Fibroblast of lung (primary cell): ENCODE data around the gene MANSC1. TPM values are rescaled to one million over a fixed set of nuclear protein-coding genes. Genes with fewer than 3 reads are reported as not detected.
"Not testable (repeated sequence)": the region's sequence is repeated elsewhere in the genome, so short reads cannot be mapped to it uniquely, and the experiment has no call there.

Experiments used
- DNase-seq, 2 donors: peaks; one replicate each; pipeline versions ENCODE4 v3.0.0 to v3.0.0-alpha.2; 2010; ENCODE audit warnings: low read depth in 2 of 2
- H2AFZ ChIP-seq: 2 replicates; pipeline ENCODE4 v1.5.1; 2012; ENCODE audit warnings: low read length, control low read depth, inconsistent platforms
- H3K27ac ChIP-seq: 2 replicates; pipeline ENCODE4 v1.5.1; 2011; ENCODE audit warnings: low read length, control low read depth; ENCODE audit not compliant: insufficient read depth
- H3K27me3 ChIP-seq: 2 replicates; pipeline ENCODE4 v1.5.1; 2011; ENCODE audit warnings: mild to moderate bottlenecking, low read length; ENCODE audit not compliant: control insufficient read depth, insufficient read depth
- H3K36me3 ChIP-seq: 2 replicates; pipeline ENCODE4 v1.5.1; 2011; ENCODE audit warnings: low read length; ENCODE audit not compliant: control insufficient read depth, insufficient read depth
- H3K4me1 ChIP-seq: 2 replicates; pipeline ENCODE4 v1.5.1; 2011; ENCODE audit warnings: low read length; ENCODE audit not compliant: control insufficient read depth, insufficient read depth; ENCODE audit errors: extremely low read depth
- H3K4me2 ChIP-seq: 2 replicates; pipeline ENCODE4 v1.5.1; 2011; ENCODE audit warnings: low read length, control low read depth; ENCODE audit not compliant: insufficient read depth; ENCODE audit errors: extremely low read depth
- H3K4me3 ChIP-seq, 4 experiments: fragments of 200-600 bp in 1 of 4; sonication (generic) in 1 of 4; replicated peaks in 1 of 4; 2 replicates each; pipeline ENCODE4 v1.5.1; 2011 to 2016; ENCODE audit warnings: low read length in 4 of 4, low read depth in 3 of 4, mild to moderate bottlenecking in 3 of 4, control low read depth in 2 of 4, inconsistent platforms in 1 of 4, mixed read lengths in 1 of 4; ENCODE audit not compliant: insufficient read depth in 1 of 4; ENCODE audit errors: control extremely low read depth in 1 of 4
- H3K79me2 ChIP-seq: 2 replicates; pipeline ENCODE4 v1.5.1; 2012; ENCODE audit warnings: mild to moderate bottlenecking, low read length, inconsistent platforms; ENCODE audit not compliant: control insufficient read depth, insufficient read depth
- H3K9ac ChIP-seq: 2 replicates; pipeline ENCODE4 v1.5.1; 2011; ENCODE audit warnings: mild to moderate bottlenecking, low read length, control low read depth; ENCODE audit not compliant: insufficient read depth
- H3K9me3 ChIP-seq: 2 replicates; pipeline ENCODE4 v1.5.1; 2012; ENCODE audit warnings: low read depth, low read length; ENCODE audit not compliant: control insufficient read depth, insufficient read depth
- H4K20me1 ChIP-seq: 2 replicates; pipeline ENCODE4 v1.5.1; 2011; ENCODE audit warnings: low read length; ENCODE audit not compliant: control insufficient read depth, insufficient read depth; ENCODE audit errors: extremely low read depth
- CTCF ChIP-seq, 2 donors: IDR thresholded peaks in 1 of 2; conservative IDR thresholded peaks in 1 of 2; 1 replicate in 1 of 2; 2 replicates in 1 of 2; pipeline ENCODE4 v1.5.1; 2011 to 2012; ENCODE audit warnings: low read length in 2 of 2, control low read depth in 1 of 2, inconsistent platforms in 1 of 2, low read depth in 1 of 2, mild to moderate bottlenecking in 1 of 2
- EZH2 ChIP-seq: IDR thresholded peaks from 2 replicates; pipeline ENCODE4 v1.5.1; 2012; ENCODE audit warnings: low read length, control low read depth, mild to moderate bottlenecking; ENCODE audit errors: missing control alignments
- polyA plus RNA-seq, 2 donors: library from polyadenylated mRNA; depleted of rRNA in 1 of 2; stranded (reverse) in 1 of 2; unstranded in 1 of 2; fragments of >200 nt; gene quantifications; 2 replicates each; pipeline ENCODE4 v1.2.1, GENCODE V29; 2011 to 2012; ENCODE audit warnings: missing spikeins in 1 of 2
- total RNA-seq: library from RNA; depleted of rRNA; stranded (reverse); fragments of >200 nt; gene quantifications from 2 replicates; pipeline ENCODE4 v1.2.1, GENCODE V29; 2014

The MANSC1 gene
- total and polyA plus RNA-seq, 2 donors (not counting 1 experiment from before 2014, with no cell fraction given) = 1.8 to 3.7 TPM

GRCh38 chr12:12323118-12323517 is 26.9 kb downstream of the MANSC1 start:
- Histone ChIP-seq H3K9ac (no peak overlapping the region), H3K27me3 (no peaks in the 10 kb centered on the region), H4K20me1 (no peaks in the 10 kb centered on the region), H3K27ac (no peak overlapping the region), H3K4me3 (no peak overlapping the region), H3K36me3 (no peaks in the 10 kb centered on the region), H3K79me2 (no peaks in the 10 kb centered on the region), H3K4me2 (no peak overlapping the region), H3K4me1 (no peaks in the 10 kb centered on the region), H2AFZ (no peak overlapping the region), H3K9me3 (no peaks in the 10 kb centered on the region)
- TF ChIP-seq EZH2 (no peak), CTCF (conservative IDR thresholded peaks at IDR 0.05 in 1 of 2, IDR thresholded peaks at IDR 0.05 in 1 of 2; ENCODE audit: low read depth in 1 of 2, low read length in 2 of 2) (no peak)
- DNase-seq = no peak

GRCh38 chr12:12319451-12320183 is 30.4 kb downstream of the MANSC1 start:
- TF ChIP-seq EZH2 (no peak), CTCF (conservative IDR thresholded peaks at IDR 0.05 in 1 of 2, IDR thresholded peaks at IDR 0.05 in 1 of 2; ENCODE audit: low read depth in 1 of 2, low read length in 2 of 2) (no peak)
- no peaks in the 10 kb centered on the region for H4K20me1 ChIP-seq
- H3K9ac ChIP-seq = no peak overlapping the region
- H2AFZ ChIP-seq = peak overlapping the region; percentile 57
- H3K4me3 ChIP-seq = peak overlapping the region in 2 of 4 experiments; percentile 24 to 29
- no peaks in the 10 kb centered on the region for H3K36me3 ChIP-seq
- DNase-seq = peak in 1 of 2 donors; percentile 39
- H3K79me2 ChIP-seq = no peaks in the 10 kb centered on the region
- no peaks in the 10 kb centered on the region for H3K9me3 ChIP-seq
- H3K4me2 ChIP-seq = peak overlapping the region; percentile 78
- H3K27ac ChIP-seq = no peak overlapping the region
- no peaks in the 10 kb centered on the region for H3K27me3 ChIP-seq
- no peaks in the 10 kb centered on the region for H3K4me1 ChIP-seq

- Histone ChIP-seq H3K9me3 (no peaks in the 10 kb centered on the region), H3K27ac (no peak overlapping the region), H3K36me3 (no peaks in the 10 kb centered on the region), H3K27me3 (no peaks in the 10 kb centered on the region), H4K20me1 (no peaks in the 10 kb centered on the region), H3K4me3 (no peak overlapping the region), H2AFZ (no peak overlapping the region), H3K9ac (no peak overlapping the region), H3K4me2 (no peak overlapping the region), H3K79me2 (no peaks in the 10 kb centered on the region), H3K4me1 (no peaks in the 10 kb centered on the region)
- DNase-seq = peak in 1 of 2 donors; percentile 7
- no peak for TF ChIP-seq EZH2
Measured at GRCh38 chr12:12315838-12316237, 34.2 kb downstream of the MANSC1 start.

GRCh38 chr12:12310695-12311094 is 39.3 kb downstream of the MANSC1 start:
- not testable (repeated sequence) for H3K4me2 ChIP-seq, H3K27me3 ChIP-seq, H3K4me1 ChIP-seq, H3K9ac ChIP-seq, H4K20me1 ChIP-seq, H2AFZ ChIP-seq, H3K4me3 ChIP-seq, H3K36me3 ChIP-seq, H3K9me3 ChIP-seq, H3K79me2 ChIP-seq, H3K27ac ChIP-seq, DNase-seq
